ENCODE data around the gene MAP3K12.
"Not testable (repeated sequence)": the region's sequence is repeated elsewhere in the genome, so short reads cannot be mapped to it uniquely, and the experiment has no call there.

MAP3K12 gene

DNA sequence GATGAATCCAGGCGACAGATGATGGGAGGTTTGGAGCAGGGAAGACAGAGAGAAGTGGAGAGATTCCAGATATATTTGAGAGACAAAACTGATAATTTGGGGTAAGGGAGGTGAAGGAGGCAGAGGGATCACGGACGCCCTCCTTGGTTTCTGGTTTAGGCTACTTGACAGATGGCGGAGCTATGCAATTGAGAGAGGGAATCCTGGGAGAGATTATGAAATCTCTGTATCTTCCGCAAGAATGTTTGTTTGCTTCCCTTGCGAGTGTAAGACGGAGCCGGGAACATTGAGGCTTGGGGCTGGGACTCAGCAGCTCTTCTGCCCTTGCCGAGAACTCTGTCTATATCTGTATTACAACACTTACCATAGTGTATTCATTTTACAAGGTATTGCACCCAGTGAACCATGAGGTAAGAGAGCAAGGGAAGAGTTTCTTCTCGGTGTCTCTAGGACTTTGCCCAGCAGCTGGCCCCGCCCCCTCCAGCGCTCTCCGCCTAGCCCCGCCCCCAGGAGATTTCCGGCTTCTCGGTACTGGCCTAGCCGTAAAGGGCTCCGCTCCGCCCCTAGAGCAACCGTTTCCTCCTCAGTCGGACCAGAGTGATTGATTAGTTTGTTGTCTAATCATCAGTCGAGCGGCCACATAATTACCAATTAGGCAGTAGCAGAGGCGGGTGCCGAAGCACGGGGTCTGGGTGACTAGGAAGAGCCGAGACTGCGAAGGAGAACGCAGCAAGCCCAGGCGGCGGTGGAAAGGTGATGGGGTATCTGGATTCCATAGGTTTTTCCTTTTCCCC, 58.0 kb downstream of the MAP3K12 start, which contains the start of gene PRR13:
Gene PRR13, plus strand, starts transcription at position 695 of the 794 bp plus-strand sequence. CDS start 981 bp downstream, outside the sequence.
- peak; percentile 99 for DNase-seq (ENCODE audit: low spot score)

DNA sequence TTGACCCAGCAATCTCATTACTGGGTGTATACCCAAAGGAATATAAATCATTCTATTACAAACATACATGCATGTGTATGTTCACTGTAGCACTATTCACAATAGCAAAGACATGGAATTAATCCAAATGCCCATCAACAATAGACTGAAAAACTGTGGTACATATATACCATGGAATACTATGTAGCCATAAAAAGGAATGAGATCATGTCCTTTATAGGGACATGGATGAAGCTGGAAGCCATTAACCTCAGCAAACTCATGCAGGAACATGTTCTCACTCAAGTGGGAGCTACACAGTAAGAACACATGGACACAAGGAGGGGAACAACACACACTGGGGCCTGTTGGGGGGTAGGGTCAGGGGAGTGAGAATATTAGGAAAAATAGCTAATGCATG, 59.7 kb downstream of the MAP3K12 start:
- DNase-seq (ENCODE audit: low spot score) = not testable (repeated sequence)

DNA sequence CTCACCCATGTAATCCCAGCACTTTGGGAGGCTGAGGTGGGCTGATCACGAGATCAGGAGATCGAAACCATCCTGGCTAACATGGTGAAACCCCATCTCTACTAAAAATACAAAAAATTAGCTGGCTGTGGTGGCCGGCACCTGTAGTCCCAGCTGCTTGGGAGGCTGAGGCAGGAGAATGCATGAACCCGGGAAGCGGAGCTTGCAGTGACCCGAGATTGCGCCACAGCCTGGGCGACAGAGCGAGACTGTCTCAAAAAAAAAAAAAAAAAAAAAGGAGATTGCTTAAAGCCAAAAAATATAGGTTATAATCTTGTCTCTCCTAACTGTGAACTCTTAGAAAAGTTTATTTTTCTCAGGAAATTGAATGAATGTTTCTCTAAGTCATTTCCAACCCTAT, 63.9 kb downstream of the MAP3K12 start:
- DNase-seq (ENCODE audit: low spot score) = not testable (repeated sequence)

DNA sequence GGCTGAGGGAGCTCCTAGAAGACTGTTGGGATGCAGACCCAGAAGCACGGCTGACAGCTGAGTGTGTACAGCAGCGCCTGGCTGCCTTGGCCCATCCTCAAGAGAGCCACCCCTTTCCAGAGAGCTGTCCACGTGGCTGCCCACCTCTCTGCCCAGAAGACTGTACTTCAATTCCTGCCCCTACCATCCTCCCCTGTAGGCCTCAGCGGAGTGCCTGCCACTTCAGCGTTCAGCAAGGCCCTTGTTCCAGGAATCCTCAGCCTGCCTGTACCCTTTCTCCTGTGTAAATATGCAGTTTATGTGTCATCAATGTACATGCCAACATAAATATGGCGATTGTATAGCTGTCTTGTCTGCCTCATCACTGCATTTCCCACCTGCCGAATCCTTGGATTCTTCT, 68.1 kb downstream of the MAP3K12 start:
- DNase-seq (ENCODE audit: low spot score) = no peak

- no peak for DNase-seq (ENCODE audit: low spot score)
Measured at GRCh38 chr12:53430116-53430515, 69.1 kb downstream of the MAP3K12 start.
